ENCODE data around the gene G3BP1.
"Not testable (repeated sequence)": the region's sequence is repeated elsewhere in the genome, so short reads cannot be mapped to it uniquely, and the experiment has no call there.

Gene G3BP1

DNA sequence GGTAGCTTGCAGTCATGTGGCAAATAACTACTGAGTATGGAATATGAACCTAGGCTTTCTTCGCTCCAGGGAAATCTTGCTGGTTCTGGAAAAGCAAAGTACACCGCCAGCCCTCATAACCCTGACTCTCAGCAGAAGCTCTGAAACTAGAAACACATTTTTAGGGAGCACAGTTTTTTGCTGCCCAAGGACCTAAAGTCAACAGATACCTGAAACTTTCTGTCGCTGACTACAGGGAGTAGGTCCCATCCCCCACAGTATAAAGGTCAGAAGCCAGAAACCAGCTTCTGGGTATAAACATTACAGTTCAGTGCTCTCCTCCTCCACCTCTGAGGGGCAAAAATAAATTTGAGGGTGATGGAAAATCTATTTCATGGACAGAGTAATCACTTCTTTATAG lies 16.4 kb upstream of the G3BP1 start:
- DNase-seq (ENCODE audit: low spot score) = no peak

DNA sequence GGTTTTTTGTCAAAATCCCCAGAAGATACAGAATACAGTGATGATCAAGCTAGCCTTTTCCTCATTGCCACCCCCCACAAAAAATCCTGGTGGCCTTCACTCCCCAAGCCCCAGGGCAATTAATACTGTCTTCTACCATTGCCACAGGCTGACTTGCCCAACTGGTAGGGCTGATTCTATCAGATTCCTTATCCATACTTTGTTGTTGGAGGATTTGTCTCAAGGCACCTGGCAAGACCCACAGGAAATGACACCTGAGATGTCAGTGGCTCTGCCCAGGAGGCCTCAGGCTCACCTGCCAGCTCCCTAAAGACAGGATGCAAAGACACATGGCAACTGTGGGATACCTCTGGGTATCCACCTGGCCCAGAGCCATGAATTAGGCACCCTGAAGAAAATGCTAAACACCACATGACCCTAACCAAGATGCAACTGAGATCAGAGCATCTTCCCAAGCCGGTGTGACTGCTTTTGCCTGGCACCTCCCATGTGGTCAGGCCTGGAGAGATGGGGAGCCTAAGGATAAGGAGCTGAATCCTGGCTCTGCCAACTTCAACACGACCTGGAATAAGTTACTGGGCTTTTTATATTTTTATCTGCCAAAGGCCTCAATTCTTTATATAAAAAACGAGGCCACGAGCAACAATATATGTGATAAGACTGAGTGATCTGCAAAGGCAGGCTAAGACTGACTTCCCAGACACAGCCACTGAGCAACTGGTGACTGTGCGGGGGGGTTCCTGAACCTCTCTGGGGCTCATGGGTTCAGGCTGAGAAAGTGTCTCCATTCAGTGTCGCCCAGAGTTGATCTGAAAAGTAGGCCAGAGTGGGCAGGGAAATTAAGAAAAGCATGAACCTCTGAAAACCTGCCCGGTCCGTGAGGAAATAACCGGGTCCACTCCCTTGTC lies 14.3 kb upstream of the G3BP1 start:
- DNase-seq (ENCODE audit: low spot score) = peak; percentile 20

DNA sequence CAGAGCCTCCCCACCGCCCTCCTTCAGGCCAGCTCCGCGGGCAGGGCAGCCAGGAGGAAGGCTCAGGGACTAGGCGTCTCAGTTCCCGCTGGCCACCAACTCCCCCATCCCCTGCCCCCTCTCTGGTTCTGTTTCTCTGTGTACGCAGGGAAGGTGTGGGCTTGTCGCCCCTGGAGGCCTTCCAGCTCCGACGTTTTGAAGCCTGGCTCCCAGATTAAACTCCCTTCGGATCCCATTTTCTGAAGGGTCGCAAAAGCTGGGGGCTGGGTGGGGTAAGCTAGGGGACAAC lies 13.7 kb upstream of the G3BP1 start:
- DNase-seq (ENCODE audit: low spot score) = peak; percentile 21

DNA sequence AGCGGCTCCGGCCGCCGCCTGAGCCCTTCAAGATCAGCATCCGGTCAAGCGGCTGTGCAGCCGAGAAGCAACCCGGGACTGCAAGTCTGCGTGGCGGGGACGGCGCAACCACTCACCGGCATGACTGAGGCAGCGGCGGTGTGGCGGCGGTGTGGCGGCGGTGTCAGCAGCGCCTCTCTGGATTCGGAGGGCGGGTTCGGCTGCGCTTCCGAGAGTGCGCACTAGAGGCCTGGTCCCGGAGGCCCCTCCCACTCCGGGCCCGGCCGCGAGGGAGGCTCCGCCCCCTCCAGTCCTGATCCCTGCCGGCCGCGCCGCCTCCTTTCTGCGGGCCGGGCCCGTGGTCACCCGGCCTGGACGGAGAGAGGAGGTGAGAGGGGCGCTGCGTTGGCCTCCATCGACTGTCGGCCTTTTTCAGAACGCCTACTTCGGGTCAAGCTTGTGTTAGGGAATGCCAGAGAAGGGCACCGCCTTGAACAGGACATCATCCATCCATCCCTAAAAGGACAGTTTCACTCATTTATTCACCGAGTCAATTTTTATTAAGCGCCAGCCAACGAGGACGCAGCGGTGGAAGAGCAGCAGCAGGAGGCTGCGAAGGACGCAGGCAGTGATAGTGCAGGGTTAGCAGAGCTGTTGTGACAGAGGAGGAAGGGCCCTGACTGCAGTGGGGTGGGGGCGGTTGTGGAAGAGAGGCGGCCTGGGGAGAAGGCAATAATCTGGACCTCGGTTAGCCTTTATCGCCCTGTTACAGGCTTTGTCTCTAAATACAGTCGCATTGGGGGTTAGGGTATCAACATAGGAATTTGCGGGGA lies 13.1 kb upstream of the G3BP1 start, which contains the start of gene ATOX1:
ATOX1 (minus strand) TSS at position 202 of the 812 bp plus-strand sequence; CDS start at position 122, 80 bp downstream.
- peak; percentile 100 for DNase-seq (ENCODE audit: low spot score)

DNA sequence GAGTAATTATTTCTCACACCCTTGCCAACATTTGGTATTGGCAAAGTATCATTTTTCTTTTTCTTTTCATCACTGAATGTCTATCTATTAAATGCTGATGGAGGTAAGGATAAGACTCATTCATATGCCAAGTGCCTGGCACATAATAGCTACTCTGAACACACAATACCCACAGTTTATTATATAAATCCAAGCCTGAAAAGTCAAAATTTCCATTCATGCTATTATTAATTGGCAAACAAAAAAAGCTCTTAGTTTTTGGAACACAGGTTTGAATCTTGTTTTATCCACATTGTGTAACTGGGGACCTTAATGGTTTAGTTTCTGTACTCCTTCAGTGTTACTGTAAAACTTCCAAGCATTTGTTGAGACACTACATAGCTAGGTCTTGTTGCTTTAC lies 7.0 kb upstream of the G3BP1 start:
- DNase-seq (ENCODE audit: low spot score) = no peak

DNA sequence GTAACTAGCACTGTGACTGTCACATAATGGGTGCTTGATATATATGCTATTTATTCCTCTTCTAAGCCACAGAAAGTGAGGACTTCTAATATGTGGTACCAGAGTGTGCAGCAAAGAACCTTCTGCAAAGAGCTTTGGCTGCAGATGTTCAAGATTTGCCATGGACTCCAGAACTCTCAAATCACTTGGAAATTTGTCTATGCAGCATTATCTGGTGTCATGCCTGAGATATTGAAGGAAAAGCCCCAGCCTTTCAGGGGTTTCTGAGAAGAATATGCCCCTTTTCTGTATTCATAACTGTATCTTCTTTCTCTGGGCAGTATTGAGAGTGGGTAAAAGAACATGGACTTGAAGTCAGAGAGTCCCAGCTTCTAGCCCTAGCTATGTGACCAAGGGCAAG lies 4.8 kb upstream of the G3BP1 start:
- DNase-seq (ENCODE audit: low spot score) = no peak

DNA sequence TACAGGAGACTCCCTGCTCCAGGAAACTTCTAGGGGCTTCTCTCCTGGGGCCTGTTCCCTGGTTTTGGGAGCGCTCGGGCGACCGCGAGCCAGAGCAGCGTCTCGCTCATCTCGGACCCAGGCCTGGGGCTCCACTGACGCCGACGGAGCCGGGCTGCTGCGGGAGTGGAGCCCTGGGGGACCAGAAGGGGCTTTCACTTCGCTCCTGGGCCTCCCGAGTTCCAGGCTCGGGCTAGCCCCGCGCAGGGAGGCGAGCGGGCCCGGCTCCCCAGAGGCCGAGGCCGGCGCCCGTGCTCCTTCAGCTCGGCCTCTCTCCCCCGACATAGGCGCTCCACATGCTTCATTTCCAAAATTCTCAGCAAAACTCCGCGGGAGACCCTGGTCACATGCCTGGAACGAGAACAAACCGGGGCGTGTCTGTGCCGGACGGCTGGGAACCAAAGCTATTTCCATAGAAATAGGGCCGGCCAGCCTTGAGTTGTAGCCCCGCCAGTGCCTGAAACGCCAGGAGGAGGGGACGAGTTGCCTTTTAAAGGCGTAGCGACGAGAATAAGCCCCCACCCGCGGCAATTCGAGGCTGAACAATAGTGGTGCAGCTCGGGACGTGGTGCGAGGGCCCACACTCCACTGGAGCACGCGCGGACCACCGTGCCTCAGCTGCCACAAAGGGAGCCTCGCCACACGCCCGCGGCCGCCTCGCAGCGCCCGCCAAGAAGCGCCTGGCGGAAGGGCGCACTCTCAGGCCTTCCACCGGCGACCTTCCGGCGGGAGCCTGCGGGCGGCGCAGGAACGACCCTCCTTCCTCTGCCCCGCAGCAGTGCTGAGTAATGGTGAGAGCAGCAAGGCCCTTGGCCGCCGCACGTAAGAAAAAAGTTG lies 1.1 kb upstream of the G3BP1 start:
- DNase-seq (ENCODE audit: low spot score) = peak; percentile 67

DNA sequence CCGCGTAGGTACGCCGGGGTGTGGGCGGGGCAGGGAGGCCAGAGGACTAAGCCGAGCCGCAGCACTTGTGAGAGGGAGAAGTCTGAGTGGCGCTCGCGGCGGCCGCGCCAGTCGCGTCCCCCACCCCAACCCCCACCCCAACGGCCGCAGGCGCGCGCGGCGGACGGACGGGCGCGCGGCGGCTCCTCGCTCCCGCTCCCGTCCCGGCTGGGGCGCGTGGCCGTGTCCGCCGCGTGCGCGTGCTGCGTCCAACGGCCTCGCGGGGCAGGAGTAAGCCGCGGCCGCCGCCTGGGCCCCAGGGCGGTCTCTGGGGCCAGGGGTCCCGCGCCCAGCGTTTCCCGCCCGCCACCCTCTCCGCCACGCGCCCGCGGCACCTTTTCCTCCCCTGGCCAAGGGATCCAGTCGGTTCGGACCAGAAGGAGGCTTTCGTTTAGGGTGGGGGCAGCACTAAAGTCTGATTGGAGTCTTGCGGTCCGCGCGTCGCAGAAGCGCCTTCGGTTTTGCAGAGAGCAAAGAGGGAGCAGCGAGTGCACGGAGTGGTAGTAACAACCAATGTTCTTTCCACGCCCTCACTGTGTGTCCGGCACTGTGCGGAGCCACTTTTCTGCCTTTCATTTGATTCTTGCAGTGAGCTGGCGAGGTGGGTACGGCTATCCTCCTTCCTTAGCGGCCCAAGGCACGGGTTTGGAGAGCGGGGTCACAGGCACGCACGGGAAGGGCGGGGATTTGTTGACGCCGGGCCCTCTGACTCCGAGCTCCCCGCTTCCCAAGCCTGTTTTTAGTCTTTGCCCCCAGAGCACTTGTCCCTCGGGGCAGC lies 483 bp downstream of the G3BP1 start:
- DNase-seq (ENCODE audit: low spot score) = peak; percentile 16

DNA sequence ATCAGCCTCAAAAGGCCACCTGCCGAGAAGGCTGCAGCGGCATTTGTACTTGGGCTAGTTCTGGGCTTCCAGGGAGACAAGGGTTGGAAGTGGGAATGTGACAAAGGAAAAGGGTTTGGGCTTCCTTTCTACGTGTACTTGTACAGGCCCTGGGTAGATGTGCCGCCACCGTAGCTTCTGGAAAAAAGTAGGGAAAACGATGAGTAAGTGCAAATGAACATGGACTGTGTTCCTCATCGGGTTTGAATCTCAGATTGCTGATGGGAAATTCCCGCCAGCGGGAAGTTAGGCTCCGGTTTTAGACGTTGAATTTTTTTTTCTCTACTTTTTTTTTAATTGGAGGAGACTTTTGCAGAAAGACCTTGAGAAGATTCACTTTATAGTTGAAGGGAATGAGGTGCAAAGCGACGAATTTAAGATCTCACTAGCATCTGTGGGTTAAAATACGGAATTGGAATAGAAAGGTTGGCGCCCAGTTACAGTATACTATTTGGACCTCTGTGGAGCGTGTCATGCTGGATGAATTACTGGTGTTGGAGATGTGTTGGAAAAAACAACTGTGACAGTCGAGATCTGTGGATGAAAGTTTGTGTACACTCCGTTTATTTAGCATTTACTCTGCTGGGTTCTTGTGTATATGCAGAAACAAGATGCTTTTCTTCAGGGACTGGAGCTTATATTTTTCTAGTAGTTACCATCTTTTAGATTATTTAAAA lies 1.2 kb downstream of the G3BP1 start:
- DNase-seq (ENCODE audit: low spot score) = peak; percentile 18

DNA sequence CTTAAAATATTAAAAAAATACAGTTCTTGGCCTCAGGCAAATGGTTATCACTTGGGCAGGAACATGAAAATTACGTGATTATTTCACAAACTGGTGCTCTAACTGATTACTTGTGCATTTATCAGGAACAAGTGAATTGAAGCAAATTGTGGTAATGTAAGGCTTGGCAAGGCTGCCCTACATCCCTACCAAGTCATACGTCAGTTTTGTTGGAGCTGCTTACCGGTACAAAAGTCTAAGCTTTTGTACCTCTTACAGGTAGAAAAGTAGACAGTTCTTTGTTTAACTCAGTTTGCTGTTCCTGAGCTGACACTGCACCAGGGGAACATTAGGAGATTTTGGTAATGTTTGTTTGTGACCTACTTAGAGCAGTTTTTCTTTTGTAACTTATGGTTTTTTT lies 2.2 kb downstream of the G3BP1 start:
- no peak for DNase-seq (ENCODE audit: low spot score)

DNA sequence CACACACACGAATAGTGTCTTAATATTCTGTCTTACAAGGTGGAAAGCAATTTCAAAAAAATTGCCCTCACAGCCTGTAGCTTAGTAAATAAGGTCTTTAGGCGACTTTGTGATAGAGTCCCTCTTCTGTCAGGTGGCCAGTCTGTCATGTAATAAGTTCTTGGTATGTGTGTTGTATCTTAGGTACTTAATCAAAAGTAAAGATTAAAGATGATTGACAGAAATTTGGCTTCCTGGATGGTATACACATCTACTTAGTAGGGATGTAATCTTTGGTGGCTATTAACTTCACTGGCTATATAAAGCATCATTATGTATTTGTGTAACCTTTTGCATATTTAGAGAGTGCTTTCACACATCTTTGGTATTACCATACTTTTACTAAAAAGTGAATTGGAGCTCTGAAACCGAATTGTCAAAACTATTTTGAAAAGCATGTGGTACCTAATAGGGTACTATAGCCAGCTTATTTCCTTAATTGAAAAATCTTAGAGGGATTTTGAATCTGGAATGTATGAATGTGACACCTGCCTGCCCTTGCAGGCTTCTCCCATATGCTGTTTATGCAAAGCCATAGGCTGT lies 3.4 kb downstream of the G3BP1 start:
- DNase-seq (ENCODE audit: low spot score) = no peak

DNA sequence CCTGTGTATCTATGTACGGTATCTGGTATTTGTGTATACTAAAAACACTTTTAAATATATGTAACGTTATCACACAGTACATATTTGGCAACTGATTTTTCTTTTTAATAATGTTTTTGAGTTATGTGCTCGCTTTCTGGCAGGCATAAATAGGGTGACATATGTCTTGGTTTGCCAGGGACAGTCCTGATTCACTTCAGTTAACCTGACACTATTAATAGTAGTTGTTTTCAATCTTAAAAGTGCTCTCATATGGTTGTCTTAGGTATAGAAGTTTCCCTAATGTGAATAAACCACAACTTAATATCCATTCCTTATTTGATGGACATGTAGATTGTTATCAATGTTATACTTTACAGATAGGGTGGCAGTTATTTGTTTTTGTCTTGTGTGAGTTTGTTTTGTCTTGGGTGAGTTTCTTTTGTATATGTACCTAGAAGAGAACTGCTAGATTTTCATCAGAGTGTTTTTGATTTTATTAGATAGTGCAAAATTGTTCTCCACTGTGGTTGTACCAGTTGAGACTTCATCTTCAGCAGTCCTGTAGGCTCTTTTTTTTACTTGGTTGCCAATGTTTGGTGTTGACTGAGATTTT lies 7.9 kb downstream of the G3BP1 start:
- no peak for DNase-seq (ENCODE audit: low spot score)

DNA sequence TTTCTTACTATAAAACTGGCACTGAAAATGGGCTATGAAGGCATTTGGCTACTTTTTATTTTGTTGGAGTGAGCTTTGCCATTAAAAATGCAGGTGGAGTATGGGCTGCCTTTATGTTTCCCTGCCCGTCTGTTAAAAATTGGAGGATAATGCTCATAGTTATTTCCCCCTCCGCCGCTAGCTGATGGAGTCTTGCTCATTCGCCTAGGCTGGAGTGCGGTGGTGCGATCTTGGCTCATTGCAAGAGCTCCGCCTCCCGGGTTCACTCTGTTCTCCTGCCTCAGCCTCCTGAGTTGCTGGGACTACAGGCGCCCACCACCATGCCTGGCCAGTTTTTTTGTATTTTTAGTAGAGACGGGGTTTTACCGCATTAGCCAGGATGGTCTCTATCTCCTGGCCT lies 8.6 kb downstream of the G3BP1 start:
- DNase-seq (ENCODE audit: low spot score) = no peak

DNA sequence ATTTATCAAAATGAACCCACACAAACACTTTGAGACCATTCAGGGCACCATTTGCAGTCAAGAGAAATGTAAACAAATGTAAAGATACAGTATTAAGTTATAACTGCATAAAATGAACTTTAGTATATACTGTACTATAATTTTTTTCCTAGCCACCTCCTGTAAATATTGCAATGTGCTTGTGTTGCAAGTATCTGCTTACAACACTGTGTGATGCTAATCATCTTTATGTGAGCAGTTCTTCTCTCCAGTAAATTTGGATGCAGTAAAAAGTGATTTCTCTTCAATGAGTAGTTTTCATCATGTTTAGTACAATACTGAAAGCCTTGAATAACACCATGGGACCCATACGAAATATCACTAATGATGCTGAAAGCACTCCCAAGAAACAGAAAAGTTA lies 9.4 kb downstream of the G3BP1 start:
- DNase-seq (ENCODE audit: low spot score) = no peak

DNA sequence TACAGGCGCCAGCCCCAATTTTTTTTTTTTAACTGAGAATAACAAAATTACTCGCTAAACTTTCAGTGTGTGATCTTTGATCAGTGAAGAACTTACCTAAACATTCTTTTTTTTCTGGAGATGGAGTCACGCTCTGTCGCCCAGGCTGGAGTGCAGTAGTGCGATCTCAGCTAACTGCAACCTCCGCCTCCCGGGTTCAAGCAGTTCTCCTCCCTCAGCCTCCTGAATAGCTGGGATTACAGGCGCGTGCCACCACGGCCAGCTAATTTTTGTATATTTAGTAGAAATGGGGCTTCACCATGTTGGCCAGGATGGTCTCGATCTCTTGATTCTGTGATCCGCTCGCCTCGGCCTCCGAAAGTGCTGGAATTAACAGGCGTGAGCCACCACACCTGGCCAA lies 11.9 kb downstream of the G3BP1 start:
- DNase-seq (ENCODE audit: low spot score) = not testable (repeated sequence)

DNA sequence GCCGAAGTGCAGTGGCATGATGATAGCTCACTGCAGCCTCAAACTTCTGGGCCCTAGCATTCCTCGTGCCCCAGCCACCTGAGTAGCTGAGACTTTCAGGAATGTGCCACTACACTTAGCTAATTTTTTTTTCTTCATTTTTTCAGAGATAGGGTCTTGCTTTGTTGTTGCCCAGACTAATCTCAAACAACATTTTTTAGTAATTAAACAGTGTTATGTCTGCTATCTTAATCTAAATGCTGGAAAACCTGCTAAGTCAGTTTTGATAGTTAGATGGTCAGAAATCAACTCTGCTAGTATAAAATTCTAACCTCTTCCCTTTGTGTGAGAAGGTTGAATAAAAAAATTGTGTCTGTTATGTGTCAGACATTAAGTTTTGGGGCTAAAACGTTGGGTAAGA lies 12.4 kb downstream of the G3BP1 start:
- no peak for DNase-seq (ENCODE audit: low spot score)

DNA sequence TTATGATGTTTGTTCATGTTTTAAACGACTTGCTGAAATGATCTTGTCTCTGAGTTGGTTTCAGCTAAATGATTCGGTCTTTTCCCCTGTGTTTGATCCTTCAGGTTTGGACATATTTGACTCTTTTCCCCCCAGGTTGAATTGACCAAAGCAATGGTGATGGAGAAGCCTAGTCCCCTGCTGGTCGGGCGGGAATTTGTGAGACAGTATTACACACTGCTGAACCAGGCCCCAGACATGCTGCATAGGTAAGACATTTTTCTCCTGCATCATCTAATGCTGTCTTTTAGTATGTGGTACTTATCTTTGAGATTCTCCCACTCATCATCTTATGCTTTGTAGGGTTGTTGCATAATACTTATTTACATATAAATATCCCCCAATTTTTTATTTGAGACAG lies 14.7 kb downstream of the G3BP1 start:
- DNase-seq (ENCODE audit: low spot score) = no peak

DNA sequence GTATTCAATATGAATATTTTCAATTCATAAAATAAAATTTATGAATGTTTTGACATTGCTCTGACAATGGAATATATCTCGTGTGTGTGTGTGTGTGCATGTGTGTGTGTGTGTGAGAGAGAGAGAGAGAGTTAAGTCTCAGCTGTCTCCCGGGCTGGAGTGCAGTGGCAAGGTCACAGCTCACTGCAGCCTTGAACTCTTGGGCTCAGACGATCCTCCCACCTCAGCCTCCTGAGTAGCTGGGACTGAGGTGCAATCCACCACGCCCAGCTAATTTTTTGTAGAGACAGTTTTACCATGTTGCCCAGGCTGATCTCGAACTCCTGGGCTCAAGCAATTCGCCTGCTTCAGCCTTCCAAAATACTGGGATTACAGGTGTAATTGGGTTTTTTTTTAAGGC lies 16.1 kb downstream of the G3BP1 start:
- no peak for DNase-seq (ENCODE audit: low spot score)

DNA sequence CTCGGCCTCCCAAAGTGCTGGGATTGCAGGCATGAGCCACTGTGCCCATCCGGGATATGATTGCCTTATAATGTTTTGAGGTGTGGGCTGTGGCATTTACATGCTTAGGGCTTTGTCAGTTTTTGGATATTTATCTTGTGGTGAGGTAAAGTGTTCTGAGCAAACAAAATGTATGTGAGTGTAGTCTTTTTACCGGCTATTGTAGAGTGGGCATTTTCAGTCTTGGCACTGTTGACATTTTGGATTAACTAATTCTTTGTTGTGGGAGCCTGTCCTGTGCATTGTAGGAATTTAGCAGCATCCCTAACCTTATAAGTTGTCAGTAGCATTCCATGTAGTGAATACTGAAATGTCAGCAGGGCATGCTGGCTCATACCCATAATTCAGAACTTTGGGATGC lies 21.6 kb downstream of the G3BP1 start:
- DNase-seq (ENCODE audit: low spot score) = no peak

DNA sequence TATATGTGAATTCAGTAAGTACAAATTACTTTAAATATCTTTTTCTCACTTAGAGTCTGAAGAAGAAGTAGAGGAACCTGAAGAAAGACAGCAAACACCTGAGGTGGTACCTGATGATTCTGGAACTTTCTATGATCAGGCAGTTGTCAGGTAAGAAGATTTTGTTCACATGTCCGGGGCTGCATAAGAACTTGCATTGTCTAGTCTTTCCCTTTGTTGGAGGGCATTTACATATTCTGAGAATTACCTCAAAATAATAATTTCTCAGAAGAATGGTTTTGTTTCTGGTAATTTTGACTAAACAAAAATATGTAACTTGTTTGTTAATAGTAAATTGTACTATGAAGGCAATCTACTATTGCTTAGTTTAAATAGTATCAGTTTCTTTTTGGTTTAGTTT lies 23.7 kb downstream of the G3BP1 start:
- DNase-seq (ENCODE audit: low spot score) = no peak
